GM19324 (cell line): ENCODE data around the gene CPLX4.

Experiments used
- ATAC-seq: cut with Tn5 transposase; IDR thresholded peaks from one replicate; pipeline ENCODE4 v1.9.1; 2021; ENCODE audit warnings: mild to moderate bottlenecking, moderate library complexity; ENCODE audit not compliant: unreplicated experiment, low FRiP score

Gene CPLX4, protein sequence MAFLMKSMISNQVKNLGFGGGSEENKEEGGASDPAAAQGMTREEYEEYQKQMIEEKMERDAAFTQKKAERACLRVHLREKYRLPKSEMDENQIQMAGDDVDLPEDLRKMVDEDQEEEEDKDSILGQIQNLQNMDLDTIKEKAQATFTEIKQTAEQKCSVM

DNA sequence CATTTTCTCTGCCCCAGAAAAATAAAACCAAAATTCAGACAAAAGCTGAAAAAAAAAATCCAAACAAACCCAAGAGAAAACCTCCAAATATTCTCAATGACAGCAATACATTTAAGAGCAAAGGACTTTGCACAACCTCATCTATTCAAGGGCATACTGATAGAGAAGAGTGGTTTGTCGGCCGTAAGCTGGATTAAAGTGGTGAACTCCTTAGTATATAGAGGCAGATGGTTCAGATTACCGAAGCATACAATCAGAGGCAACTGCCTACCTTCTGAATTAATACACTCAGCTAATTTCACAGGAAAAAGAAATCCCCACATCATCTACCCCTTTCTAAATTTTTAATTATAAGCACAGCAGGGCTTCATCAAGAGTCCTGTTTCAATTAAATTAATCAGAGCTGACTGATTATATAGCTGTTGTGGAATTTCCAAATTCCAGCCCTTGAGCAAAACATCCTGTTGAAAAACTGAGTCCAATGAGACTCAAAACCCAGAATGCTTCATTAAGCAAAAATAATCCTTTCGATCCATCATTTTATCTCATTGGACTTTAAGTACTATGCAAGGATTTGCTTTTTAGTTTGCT lies at the start of gene CPLX4:
Gene CPLX4, minus strand, starts transcription at position 190 of the 591 bp plus-strand sequence. Its CDS starts 187 bp downstream, at position 3.
- no peak for ATAC-seq

DNA sequence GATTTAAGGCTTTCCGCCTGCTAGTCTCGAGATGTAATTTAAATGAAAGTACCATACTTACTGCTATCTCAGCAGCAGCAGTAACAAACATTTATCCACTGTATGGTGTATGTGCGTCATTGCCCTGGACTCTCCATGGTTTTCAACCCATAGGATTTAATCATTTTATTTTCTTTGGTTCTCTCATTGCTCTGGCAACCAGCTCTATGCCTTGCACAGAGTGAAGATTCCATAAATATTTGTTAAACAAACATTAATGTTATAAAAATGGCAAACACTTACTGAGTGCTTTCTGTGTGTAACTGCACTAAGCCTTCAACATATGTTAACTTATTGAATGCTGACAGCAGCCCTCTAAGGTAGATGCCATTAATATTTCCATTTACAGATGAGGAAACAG lies 41.9 kb upstream of the CPLX4 start:
- no peak for ATAC-seq

DNA sequence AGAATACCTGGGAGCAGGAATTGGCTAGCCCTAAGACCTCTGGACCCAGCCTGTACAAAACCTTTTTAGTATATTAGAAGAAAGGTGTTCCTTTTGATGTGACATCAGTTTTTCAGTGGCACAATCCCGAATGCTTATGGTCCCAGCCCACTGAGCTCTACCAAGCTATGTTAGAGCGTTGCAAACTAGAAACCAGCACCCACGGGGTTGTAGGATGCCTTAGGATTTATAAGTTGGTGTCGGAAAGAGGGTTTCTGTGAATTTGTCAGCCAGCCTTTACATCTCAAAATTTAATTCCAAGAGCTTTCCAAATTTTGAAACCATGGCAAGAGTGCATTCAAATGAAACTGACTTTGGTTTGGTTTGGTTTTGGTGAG lies 41.1 kb upstream of the CPLX4 start:
- ATAC-seq, result peak; percentile 6

DNA sequence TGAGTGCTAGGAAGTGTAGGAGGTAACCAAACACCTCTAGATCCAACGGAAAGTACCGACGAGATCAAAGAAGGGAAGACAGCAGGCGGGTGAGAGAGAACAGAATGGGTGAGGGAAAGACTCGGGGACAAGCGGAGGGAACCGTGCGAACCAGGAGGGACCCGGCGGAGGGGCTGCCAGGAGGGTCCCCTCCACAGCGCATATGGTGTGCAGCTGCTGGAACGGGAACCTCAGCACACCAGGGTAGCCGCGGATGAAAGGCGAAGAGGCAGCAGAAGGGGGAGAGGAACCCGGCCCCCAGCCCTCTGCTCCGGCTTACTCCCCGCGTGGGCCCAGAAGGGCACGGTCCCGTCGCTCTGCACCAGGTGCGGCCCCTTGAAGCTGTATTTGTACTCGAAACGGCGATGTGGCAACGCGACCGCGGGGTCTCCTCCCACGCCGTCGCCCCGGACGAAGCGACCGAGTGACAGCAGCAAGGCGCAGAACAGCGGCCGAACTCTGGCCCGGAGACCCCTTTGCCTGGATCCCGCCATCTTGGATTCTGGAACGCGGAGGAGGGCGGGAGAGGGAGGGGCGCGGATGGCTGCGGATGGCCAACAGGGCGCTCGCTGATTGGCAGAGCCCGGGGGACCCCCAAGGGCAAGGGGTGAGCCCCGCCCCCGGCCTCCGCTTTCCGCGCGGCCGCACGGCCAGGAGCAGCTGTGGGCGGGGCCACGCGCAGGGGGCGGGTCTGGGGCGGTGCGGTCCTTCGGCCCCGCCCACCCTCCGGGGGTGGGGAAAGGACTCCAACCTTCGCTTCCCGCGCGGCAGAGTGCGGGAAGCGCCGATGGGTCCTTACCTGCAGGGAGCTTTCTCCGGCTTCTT lies 40.5 kb upstream of the CPLX4 start, which contains the start of gene LMAN1:
Gene LMAN1, minus strand, starts transcription at position 554 of the 864 bp plus-strand sequence. Its CDS starts 21 bp downstream, at position 533.
- peak; percentile 97 for ATAC-seq

DNA sequence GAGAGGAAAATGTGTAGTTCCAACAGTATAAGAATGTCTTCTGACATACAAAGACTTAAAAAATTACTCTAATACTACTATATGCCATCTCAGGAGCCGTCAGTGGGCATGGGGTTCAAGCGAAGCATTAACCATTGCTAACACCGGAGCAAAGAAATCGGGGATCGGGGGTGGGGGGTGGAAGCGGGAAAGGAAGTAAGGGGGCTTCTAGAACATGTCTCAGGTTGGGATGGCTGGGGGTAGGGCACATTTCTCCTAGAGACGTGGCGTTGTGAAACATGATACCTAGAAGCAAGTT lies 39.9 kb upstream of the CPLX4 start:
- no peak for ATAC-seq

DNA sequence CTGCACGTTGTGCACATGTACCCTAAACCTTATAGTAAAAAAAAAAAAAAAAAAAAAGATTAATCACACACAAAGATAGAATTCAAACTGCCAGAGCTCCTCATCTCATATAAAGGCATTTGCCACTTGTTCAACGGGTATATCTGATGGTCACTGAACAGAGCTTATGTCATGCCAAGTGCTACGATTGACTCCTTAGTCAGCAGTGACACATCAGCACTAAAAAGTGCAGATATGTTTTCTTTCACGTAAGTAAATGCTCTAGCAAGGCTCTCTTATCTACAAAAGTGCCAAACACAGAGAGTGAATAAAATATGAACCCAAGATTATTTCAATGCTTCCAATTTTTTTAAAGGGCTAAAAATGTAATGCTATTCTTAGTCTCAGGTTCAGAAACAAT lies 39.5 kb upstream of the CPLX4 start:
- ATAC-seq, result no peak

DNA sequence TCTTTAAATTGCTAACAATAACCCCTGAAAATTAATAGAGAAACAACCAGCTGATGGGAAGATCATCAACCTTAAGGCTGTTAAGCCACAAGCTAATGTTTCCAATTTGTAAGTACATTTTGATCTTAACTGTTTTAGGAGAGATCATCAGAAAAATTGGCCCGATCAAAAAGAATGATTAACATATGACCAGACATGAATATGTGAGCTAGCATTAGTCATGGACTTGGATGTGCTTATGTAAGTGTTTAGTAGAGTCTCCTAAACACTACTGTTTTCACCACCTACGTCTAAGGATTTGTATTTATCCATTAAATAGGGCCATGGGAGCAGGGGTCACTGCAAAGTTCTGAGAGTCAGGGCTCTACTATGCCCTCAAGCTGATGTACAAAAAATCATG lies 36.3 kb upstream of the CPLX4 start:
- ATAC-seq, result no peak

DNA sequence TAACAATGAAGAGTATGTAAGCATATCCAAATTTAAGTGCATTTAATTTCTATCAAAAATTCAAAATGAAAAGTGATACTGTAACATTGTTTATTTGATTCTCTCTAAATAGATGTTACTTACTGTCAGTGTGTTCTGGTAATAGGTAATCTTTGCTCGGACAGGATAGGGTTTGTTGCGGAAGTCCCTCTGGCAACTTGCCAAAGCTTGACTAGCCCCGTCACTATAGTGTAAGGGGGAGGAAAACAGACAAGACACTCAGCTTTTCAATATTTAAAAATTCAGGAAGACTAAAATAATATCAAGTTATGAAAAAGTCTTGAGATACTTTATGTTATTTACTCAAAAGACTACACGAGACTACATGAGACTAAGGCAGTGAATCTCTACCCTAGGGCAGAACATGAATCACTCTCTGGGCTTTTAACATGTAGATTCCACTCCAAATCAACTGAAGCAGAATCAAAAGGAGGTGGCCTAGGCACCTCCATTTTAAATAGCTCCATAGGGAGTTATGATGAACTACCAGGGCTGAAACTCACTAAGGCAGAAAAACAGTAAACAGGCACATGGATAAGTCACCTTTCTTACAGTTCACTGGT lies 34.7 kb upstream of the CPLX4 start:
- no peak for ATAC-seq

DNA sequence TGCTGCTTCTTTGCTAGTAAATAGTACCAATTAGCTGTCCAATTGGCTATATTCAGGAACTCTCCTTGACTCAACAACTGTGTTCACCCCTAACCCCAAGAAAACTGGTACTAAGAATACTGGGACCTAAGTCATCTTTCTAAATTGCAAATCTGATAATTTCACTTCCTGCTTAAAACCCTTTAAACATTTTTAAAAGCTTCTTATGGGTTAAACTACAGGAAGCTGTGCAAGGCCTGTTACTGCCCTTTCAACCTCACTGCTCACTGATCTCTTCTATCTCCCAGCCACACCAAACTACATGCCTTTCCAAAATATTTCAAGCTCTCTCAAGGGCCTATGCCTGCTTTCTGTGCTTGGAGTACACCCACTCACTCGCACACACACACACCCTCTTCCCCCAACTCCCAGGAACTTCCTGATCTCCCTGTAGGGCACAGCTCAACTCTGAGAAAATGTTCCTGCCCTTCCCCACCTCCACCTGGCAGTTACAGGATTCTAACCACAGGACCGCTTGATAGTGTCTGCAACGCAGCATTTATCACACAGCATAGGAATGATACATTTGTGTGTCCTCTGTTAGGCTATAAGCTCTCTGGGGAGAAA lies 33.9 kb upstream of the CPLX4 start:
- ATAC-seq, result no peak

DNA sequence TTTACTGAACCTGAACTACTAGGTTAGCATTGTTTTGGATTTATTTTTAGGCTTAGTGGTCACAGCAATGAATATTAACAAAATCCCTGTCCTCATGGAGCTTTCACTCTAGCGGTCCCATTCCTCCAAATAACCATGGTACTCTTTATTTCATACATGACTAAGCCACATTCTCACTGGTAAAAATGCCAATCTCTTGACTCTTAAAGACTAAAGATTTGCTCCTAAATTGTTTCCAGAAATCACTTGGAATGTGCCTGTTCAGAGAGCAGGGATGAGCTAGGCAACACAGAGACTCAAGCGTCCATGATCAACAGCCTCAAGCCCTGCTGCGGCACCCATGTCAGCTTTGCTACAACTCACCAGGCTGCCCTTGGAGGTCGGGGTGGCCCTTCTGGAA lies 27.1 kb upstream of the CPLX4 start:
- ATAC-seq, result no peak

DNA sequence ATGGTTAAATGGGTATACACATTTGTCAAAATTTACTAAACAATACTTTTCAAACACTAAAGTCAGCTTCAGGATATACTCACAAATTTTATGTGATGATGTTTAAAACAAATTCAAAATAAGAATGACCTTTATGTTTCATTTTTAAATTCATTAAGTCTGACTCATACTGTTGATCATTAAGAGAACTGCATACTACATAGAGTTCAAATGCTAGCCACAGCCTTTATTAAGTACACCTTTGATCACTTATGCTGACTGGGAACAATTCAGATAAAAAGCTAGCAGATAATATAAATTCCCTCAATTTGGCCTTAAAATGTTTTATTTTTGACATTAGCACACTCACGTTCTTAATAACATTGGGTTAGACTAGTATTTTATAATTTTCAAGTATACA lies 26.5 kb upstream of the CPLX4 start:
- ATAC-seq, result no peak

DNA sequence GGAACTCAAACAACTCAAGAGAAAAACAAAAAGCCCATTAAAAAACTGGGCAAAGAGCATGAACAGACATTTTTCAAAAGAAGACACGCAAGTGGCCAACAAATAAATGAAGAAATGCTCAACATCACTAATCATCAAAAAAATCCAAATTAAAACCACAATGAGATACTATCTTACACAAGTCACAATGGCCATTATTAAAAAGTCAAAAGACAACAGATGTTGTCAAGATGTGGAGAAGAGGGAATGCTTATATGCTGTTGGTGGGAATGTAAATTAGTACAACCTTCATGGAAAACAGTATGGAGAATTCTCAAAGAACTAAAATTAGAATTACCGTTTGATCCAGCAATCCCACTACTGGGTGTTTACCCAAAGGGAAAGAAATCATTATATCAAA lies 25.5 kb upstream of the CPLX4 start:
- ATAC-seq, result no peak

DNA sequence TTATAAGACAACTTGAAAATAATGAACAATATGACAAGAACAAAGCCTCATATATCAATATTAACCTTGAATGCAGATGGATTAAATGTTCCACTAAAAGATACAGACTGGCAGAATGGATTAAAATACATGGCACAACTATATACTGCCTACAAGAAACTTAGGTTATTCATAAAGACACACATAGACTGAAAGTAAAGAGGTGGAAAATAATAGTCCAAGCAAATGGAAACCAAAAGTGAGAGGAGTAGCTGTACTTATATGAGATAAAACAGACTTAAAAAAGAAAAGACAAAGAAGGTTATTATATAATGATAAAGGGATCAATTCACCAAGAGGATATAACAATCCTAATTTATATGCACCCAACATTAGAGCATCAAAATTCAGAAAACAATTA lies 22.4 kb upstream of the CPLX4 start:
- no peak for ATAC-seq

DNA sequence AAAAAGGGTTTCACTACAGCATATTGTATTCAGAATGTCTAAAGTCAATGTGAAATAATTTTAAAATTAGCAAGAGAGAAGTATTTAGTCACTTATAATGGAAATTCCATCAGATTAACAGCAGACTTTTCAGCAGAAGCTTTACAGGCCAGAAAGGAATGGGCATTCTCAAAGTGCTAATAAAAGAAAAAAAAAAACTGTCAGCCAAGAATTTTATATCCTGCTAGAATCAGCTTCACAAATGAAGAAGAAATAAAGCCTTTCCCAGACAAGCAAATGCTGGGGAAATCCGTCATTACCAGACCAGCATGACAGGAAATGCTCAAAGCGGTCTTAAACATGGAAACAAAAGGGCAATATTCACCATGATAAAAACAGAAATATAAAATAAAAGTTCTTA lies 21.9 kb upstream of the CPLX4 start:
- ATAC-seq, result no peak

DNA sequence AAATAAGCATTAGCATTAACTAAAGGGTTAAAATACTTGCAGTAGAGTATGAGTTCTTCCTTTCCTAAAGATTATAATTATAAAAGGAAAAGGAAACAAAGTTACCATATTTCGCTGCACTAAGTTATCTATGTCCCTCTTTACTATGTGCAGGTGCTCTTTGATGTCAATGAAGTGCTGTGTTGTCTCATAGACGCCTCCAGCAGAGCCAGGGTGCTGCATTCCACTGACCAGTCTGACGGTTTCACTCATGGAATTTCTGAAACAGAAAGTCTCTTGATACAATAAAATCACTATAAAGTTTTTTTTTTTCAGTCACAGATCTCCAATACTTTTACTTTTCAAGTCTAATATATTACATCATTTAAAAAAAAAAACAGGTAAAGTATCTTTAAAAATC lies 14.5 kb upstream of the CPLX4 start:
- no peak for ATAC-seq

DNA sequence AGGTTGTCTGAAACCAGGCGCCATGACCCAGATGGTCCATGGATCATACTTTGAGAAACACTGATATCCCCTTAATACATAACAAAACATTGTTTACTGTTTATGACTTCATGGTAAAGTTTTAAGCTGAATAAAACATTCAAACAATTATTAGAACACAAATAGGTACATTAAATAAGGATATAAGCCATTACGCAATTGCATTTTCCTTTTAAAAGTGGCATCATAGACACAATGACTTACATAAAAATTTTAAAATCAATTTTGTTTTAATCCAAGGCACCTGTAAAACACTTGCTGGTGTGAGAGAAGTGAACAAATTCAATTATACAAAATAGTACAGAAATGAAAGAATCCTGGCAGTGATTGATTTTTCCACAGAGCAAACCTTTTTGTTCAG lies 10.2 kb upstream of the CPLX4 start:
- ATAC-seq, result no peak

DNA sequence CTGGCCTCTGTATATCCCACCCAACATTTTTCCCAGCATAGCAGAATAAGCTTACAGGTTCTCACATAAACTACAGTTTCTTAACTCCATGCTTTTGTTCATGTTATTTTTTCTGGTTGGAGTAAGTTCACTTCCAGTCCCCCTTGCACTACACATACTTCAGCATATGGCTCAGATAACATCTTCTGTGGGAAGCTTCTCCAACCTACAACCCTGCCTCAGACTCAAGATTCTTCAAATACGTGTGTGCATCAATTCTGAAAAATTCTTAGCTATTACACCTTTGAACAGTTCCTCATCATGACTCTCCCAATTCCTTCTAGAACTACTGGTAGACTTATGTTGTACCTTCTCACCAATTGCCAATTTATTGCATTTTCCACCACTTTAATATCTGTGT lies 7.5 kb upstream of the CPLX4 start:
- no peak for ATAC-seq

DNA sequence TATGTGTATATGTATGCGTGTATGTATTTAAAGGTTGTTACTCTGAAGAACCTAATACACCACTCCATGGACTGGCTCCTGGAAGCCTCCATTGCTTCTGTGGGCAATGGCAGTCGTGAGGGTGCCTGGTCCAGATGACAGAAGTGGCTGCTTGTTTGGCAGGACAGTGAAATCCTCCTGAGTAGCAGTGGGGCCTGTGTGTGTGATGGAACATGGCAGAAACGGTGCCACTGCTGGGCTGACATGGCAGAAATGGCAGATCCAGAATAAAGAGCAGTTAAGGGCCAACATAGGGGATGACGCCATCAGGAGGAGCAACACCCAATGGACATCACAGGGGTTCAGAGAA lies 6.1 kb upstream of the CPLX4 start:
- no peak for ATAC-seq

DNA sequence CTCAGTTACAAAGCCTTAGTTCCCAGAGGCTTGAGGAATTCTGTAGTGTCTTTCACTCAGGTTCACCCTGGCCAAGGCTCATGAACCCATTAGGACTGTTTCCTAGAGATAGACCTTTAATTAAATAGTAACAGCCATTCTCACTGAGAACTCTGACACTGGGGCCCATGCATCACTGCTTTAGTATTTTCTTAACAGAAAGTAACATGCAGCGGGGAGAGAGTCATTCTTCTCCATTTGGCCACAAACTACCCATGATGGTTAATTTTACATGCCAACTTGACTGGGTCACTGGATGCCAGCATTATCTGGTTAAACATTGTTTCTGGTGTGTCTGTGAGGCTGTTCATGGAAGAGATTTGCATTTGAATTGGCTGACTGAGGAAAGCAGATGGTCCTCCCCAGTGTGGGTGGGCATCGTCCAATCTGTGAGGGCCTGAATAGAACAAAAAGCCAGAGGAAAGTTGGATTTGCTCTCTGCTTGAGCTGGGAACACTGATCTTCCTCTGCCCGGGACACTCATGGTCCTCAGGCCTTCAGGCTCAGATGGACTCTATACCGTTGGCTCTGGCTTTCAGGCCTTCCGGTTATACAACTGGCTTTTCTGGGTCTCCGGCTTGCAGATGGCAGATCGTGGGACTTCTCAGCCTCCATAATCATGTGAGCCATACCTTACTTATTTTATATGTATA lies 5.6 kb upstream of the CPLX4 start:
- no peak for ATAC-seq

DNA sequence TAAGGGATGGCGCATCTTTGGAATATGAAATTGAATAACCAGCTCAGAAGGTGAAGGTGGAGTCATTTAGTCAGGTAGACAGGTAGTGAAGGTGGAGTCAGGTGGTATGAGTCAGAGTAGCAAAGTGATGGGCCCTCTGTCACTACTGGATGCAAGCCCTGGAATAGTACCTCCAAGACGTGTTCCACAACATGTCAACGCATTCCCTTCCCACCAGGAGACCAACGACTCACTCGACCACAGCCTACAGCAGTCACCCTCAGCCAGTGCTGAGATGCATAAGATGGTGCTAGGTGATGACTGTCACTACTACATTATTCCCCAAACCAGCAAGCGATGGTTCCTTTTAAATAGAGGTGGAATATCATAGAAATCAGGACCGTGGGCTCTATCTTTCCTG lies 6.8 kb downstream of the CPLX4 start:
- no peak for ATAC-seq

DNA sequence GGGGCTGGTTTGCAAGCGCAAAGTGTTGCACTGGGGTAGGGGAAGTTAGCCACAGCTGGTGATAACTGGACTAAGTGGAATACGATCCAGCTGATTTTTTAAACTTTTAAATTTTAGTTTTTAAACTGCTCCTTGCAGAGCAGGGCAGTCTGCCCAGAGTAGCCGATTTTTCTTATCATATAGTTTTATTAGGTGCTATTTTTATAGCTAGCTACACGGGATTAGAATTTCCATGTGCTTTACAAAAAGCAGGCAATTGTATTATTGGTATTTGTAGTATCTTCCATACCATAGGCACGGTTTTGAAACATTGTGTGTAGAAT lies 9.6 kb downstream of the CPLX4 start:
- no peak for ATAC-seq
